ENCODE measurements around the gene PRKCH. TPM values are rescaled to one million over a fixed set of nuclear protein-coding genes. Genes with fewer than 3 reads are reported as not detected.

PRKCH gene
- total and polyA plus RNA-seq, 10 of the 15 experiments (the other 5 are each of a cell fraction or from before 2014, with no cell fraction given), result 10.7 to 140 (median 33.2) TPM

- TF ChIP-seq, protein P1, sequence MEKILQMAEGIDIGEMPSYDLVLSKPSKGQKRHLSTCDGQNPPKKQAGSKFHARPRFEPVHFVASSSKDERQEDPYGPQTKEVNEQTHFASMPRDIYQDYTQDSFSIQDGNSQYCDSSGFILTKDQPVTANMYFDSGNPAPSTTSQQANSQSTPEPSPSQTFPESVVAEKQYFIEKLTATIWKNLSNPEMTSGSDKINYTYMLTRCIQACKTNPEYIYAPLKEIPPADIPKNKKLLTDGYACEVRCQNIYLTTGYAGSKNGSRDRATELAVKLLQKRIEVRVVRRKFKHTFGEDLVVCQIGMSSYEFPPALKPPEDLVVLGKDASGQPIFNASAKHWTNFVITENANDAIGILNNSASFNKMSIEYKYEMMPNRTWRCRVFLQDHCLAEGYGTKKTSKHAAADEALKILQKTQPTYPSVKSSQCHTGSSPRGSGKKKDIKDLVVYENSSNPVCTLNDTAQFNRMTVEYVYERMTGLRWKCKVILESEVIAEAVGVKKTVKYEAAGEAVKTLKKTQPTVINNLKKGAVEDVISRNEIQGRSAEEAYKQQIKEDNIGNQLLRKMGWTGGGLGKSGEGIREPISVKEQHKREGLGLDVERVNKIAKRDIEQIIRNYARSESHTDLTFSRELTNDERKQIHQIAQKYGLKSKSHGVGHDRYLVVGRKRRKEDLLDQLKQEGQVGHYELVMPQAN (conservative IDR thresholded peaks at IDR 0.05), result no peak
- TF ChIP-seq ZNF384 (IDR thresholded peaks at IDR 0.05; ENCODE audit: borderline replicate concordance, low read depth, low read length) (no peak), ZNF274 (IDR thresholded peaks at IDR 0.05; ENCODE audit: insufficient read depth, insufficient read length) (no peak), TAF1 (IDR thresholded peaks at IDR 0.05; ENCODE audit: borderline replicate concordance, low read depth, low read length) (no peak)
These were observed 257.4 kb downstream of the PRKCH start (continued) for GRCh38 chr14:61578745-61579144.

DNA sequence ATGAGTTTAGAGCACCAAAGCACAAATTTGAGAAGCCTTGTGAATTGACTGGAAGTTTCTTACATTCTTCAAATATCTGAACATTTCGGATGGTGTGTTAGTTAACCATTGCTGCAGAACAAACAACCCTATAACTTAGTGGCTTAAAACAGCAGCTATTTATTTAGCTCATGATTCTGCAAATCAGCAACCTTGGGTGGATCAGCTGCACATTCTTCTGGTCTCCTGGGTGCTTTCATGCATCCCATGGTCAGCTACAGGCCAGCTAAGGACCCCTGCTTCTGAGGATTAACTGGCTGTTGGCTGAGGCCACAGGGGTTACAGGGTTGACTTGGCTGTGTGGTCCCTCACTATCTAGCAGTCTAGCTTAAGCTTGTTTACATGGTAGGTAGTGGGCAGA lies 260.0 kb downstream of the PRKCH start:
- no peaks in the 10 kb centered on the region for H3K79me2 ChIP-seq (ENCODE audit: control insufficient read depth, insufficient read depth, low read length)
- H3K4me2 ChIP-seq (ENCODE audit: control insufficient read depth, insufficient read depth), result no peak overlapping the region
- 0 out of 2 replicates have a peak, but pooled peaks cover 4% of the 10 kb centered on the region for H3K4me1 ChIP-seq (ENCODE audit: control insufficient read depth, insufficient read depth, low read length)
- CTCF ChIA-PET, result interaction anchor here (0.8 to 1.3 kb wide), 4 partner anchors 9 to 137 kb away, joined by 3 read pairs; no protein-coding TSS in a partner anchor
- intact Hi-C loops (cut with micrococcal nuclease; ENCODE audit: unreplicated experiment) (no loop called here), in situ Hi-C loops (cut with MboI) (no loop called here)
- 96% methylated on average over 1 of the region's 1 CpG for WGBS (ENCODE audit: insufficient coverage, insufficient replicate concordance, low lambda C conversion rate, missing lambda C conversion rate)
- POLR2A ChIA-PET, result interaction anchor here (2.1 kb wide), 1 partner anchor 10 kb away, joined by 9 read pairs; no protein-coding TSS in a partner anchor
- no peaks in the 10 kb centered on the region for H3K36me3 ChIP-seq (ENCODE audit: control insufficient read depth in 2 of 2, insufficient read depth in 2 of 2, low read length in 1 of 2)
- RAD21 ChIA-PET (ENCODE audit: unreplicated experiment), result interaction anchor here (1.5 kb wide), 1 partner anchor 12 kb away, joined by 4 read pairs; no protein-coding TSS in a partner anchor
- ATAC-seq (no peak), DNase-seq (ENCODE audit: low read depth, low spot score) (no peak), FAIRE-seq (no peak)
- H3K9ac ChIP-seq (ENCODE audit: control insufficient read depth, insufficient read depth, low read length), result no peak overlapping the region
- H3K27ac ChIP-seq (ENCODE audit: control insufficient read depth, insufficient read depth), result no peak overlapping the region
- no TSS peak for BruUV-seq (replicated peaks)
- H3K27me3 ChIP-seq (replicated peaks in 1 of 2; ENCODE audit: control insufficient read depth in 2 of 2, insufficient read depth in 2 of 2, low read length in 1 of 2), result no peaks in the 10 kb centered on the region
- no peaks in the 10 kb centered on the region for H4K20me1 ChIP-seq (ENCODE audit: control insufficient read depth, insufficient read depth)
- SMC1A ChIA-PET (ENCODE audit: uncharacterized antibody, unreplicated experiment), result interaction anchor here (0.7 to 2.8 kb wide), 9 partner anchors 8 to 117 kb away, joined by 3 to 12 read pairs (median 3); no protein-coding TSS in a partner anchor
- no peak overlapping the region for H2AFZ ChIP-seq (ENCODE audit: control insufficient read depth, low read depth, low read length)
- H3K4me3 ChIP-seq, result no peak overlapping the region
- no peaks in the 10 kb centered on the region for H3K9me3 ChIP-seq (replicated peaks; ENCODE audit: control insufficient read depth, insufficient read depth, low read length)
- TF ChIP-seq ASH2L (IDR thresholded peaks at IDR 0.05; ENCODE audit: borderline replicate concordance, low read depth), result no peak
- TF ChIP-seq FOXK2 (IDR thresholded peaks at IDR 0.05), result no peak
- TF ChIP-seq STAT3 (IDR thresholded peaks at IDR 0.05; ENCODE audit: low read depth, low read length), result no peak
- no peak for TF ChIP-seq HDAC6 (IDR thresholded peaks at IDR 0.05; ENCODE audit: unreplicated experiment)
- TF ChIP-seq RUNX3 (IDR thresholded peaks at IDR 0.05; ENCODE audit: low read length), result no peak
- no peak for TF ChIP-seq CHD2 (IDR thresholded peaks at IDR 0.05; ENCODE audit: borderline replicate concordance, low read depth, low read length)
- no peak for TF ChIP-seq ZZZ3 (IDR thresholded peaks at IDR 0.05; ENCODE audit: control insufficient read depth, insufficient read length, low read depth)
- TF ChIP-seq RAD21 (IDR thresholded peaks at IDR 0.05; ENCODE audit: insufficient read depth, low read depth, low read length), result no peak
- no peak for TF ChIP-seq BMI1 (IDR thresholded peaks at IDR 0.05; ENCODE audit: borderline replicate concordance)
- no peak for TF ChIP-seq E2F8 (IDR thresholded peaks at IDR 0.05; ENCODE audit: low read depth, partially characterized antibody)
- no peak for TF ChIP-seq SMAD5 (IDR thresholded peaks at IDR 0.05; ENCODE audit: low read depth)
- TF ChIP-seq NBN (IDR thresholded peaks at IDR 0.05), result no peak
- no peak for TF ChIP-seq MLLT1 (IDR thresholded peaks at IDR 0.05)
- no peak for TF ChIP-seq KLF5 (IDR thresholded peaks at IDR 0.05; ENCODE audit: partially characterized antibody)
- TF ChIP-seq NFYA (IDR thresholded peaks at IDR 0.05; ENCODE audit: borderline replicate concordance, low read depth, low read length), result no peak

Measured in GM12878 (cell line).